ENCODE measurements around the gene STAT6.
A peak's percentile ranks its signal among the peaks of the same experiment; 100 is the strongest.

The STAT6 gene

DNA sequence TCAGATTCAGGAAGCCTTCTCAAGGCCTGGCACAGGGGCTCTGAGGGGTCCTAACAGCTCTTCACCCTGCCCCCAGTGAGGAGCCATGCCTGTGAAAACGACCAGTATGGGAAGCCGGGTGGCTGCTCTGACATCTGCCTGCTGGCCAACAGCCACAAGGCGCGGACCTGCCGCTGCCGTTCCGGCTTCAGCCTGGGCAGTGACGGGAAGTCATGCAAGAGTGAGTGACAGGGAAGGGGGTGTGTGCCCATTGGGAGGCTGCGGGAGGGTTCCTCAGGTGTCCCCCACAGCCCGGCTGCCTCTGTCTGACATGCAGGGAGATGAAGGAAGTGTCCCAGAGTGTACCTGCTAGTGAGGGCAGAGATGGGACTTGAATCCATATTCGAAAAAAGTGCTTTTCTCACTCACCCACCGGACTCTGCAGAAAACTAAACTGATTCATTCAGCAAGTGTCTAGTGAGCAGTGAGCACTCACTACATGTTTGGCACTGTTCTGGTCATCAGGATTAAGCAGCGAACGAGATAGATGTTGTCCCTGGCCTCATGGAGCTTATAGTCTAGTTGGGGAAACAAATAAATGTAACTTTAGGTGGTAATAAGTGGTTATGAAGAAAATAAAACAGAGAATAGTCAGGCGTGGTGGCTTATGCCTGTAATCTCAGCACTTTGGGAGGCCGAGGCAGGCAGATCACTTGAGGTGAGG lies 45.7 kb upstream of the STAT6 start:
- H3K4me3 ChIP-seq (ENCODE audit: low read depth, low read length), result no peak overlapping the region
- TF ChIP-seq, protein P1, sequence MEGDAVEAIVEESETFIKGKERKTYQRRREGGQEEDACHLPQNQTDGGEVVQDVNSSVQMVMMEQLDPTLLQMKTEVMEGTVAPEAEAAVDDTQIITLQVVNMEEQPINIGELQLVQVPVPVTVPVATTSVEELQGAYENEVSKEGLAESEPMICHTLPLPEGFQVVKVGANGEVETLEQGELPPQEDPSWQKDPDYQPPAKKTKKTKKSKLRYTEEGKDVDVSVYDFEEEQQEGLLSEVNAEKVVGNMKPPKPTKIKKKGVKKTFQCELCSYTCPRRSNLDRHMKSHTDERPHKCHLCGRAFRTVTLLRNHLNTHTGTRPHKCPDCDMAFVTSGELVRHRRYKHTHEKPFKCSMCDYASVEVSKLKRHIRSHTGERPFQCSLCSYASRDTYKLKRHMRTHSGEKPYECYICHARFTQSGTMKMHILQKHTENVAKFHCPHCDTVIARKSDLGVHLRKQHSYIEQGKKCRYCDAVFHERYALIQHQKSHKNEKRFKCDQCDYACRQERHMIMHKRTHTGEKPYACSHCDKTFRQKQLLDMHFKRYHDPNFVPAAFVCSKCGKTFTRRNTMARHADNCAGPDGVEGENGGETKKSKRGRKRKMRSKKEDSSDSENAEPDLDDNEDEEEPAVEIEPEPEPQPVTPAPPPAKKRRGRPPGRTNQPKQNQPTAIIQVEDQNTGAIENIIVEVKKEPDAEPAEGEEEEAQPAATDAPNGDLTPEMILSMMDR (conservative IDR thresholded peaks at IDR 0.05; ENCODE audit: low read depth, low read length), result no peak
- no peak for DNase-seq (ENCODE audit: low read depth)

DNA sequence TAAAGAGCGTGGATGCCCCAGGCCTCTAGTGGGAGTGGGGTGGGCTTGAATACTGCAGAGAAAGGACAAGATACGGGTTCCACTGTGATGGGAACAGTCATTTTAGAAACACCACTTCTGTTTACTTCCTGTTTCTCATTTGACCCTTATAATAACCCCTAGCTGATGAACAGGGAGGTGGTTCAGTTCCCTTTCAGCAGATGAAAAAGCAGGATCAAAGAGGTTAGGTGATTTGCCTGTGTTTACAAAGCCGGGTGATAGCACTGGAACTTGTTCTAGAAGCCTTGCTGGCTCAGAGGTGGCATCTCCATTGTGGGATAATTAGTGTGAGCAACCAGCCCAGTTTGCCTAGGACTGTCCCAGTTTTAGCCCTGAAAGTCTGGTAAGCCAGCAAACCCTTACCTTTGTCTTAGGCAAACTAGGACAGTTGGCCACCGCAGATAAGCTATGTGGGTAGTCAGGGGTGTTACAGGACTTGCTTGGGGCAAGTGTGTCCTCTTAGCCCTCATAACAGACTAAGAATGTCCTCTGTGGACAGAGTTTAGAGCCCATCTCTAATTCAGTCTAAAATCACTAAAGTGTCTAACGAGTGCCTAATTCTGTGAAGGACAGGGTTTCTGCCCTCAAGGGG lies 43.8 kb upstream of the STAT6 start:
- no peak for DNase-seq (ENCODE audit: low read depth)
- TF ChIP-seq, protein P1 (conservative IDR thresholded peaks at IDR 0.05; ENCODE audit: low read depth, low read length), result no peak
- no peak overlapping the region for H3K4me3 ChIP-seq (ENCODE audit: low read depth, low read length)

DNA sequence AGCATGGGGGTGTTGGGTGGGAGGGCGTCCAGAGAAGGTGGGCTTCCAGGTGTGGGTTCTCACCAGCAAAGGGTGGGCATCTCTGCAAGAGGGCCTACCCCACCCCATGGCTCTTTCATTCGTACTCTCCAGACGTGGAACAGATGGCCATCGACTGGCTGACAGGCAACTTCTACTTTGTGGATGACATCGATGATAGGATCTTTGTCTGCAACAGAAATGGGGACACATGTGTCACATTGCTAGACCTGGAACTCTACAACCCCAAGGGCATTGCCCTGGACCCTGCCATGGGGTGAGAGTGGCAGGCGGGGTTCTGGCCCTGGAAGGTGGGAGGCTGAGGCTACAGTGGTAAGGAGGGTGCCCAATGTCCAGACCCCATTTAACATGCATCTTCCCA lies 42.9 kb upstream of the STAT6 start:
- TF ChIP-seq, protein P1 (conservative IDR thresholded peaks at IDR 0.05; ENCODE audit: low read depth, low read length), result no peak
- H3K4me3 ChIP-seq (ENCODE audit: low read depth, low read length), result no peak overlapping the region
- DNase-seq (ENCODE audit: low read depth), result no peak

DNA sequence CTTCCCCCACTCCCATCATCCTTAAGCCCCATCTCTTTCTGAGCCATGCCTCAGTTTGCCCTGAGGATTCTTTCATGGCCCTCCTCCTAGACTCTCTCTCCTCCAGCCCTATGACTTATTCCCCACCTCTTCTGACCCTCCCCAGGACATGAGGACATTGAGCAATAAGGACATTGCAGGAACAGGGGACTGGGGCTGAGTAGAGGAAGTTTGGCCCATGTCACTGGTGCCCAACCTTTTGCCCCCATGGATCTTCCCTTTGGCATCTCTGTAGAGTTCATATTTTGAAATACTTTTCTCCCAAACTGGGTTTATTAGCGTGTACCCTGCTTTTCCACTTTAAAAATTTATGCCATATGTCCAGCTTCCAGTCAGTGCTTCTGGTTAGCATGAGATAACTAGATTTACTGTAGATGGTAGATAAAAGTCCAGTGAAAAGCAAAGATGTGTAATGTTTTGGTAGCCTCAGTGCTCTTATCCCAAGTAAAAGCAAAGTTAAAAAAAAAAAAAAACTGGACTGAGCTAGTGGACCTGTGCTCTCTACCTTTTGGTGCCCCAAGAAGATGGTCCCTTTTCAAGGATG lies 42.3 kb upstream of the STAT6 start:
- TF ChIP-seq, protein P1 (conservative IDR thresholded peaks at IDR 0.05; ENCODE audit: low read depth, low read length), result no peak
- H3K4me3 ChIP-seq (ENCODE audit: low read depth, low read length), result no peak overlapping the region
- no peak for DNase-seq (ENCODE audit: low read depth)

DNA sequence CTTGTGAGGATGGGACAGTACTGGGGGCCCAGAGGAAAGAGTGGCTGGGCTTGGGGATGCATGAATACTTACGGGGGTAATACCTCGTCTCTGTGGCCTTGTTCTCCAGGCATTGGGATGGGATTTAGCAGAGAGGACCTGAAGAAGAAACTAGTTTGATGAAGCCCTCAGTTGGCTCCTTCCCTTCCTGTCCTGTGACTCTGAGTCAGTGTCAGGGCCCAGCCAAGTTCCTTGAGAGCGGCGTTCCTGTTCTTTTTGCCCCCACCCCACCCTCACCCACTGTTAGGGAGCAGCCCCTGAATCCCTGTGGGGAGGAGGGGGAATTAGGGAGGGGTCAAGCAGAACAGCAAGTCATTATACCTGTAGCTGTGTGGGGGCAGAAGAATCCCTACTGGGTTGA lies 41.5 kb upstream of the STAT6 start:
- H3K4me3 ChIP-seq (ENCODE audit: low read depth, low read length), result no peak overlapping the region
- TF ChIP-seq, protein P1 (conservative IDR thresholded peaks at IDR 0.05; ENCODE audit: low read depth, low read length), result no peak
- DNase-seq (ENCODE audit: low read depth), result peak; percentile 75

DNA sequence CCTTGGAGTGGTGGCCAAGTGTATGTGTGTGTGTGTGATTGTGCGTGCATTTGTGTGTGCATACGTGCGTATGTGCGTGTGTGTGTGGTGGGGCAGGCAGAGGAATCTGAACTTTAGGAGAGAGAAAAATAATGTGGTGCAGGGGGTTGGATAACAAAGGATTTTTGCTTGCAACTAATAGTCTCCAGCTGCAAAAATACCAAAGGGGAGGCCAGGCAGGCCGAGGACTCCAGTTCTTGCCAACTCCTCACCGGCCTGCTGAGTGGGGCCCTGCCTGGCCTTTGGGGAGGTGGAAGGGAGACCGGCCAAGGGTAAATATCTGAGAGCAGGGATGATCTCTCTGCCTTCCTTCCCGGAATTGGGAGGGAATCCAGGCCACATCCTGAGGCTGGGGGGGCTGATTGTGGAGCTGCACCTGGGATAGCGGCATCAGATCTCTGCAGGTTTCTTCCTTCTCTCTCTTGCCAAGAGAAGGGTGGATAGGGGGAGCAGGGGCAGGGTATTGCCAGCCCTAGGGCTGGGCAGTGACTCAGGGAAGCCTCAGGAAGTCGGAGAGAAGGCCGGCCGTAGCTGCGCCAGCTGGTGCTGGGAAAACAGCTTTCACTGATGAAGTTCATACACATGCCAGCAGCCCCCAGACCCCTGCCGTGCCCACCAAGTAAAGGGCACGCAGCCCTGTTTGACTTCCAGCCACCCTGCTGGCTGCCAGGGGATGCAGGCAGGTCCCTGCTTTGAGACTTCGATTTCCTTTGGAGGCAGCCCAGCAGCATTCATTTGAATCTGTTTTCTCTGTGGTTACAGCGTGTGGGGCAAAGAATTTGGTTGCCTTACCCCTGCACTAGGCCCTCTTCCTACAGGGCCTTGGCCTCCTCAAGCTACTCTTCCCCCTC lies 40.8 kb upstream of the STAT6 start:
- no peak overlapping the region for H3K4me3 ChIP-seq (ENCODE audit: low read depth, low read length)

More for the DNA sequence above, 40.8 kb upstream of the STAT6 start:
- peak; percentile 74 for DNase-seq (ENCODE audit: low read depth)
- TF ChIP-seq, protein P1 (conservative IDR thresholded peaks at IDR 0.05; ENCODE audit: low read depth, low read length), result no peak
